HG03520 (cell line): ENCODE results near the gene MAMSTR.
"Not testable (repeated sequence)": the region's sequence is repeated elsewhere in the genome, so short reads cannot be mapped to it uniquely, and the experiment has no call there.

Source experiments
- ATAC-seq: cut with Tn5 transposase; IDR thresholded peaks from one replicate; pipeline ENCODE4 v1.9.1; 2021; ENCODE audit warnings: mild to moderate bottlenecking, moderate library complexity; ENCODE audit not compliant: unreplicated experiment

MAMSTR gene

DNA sequence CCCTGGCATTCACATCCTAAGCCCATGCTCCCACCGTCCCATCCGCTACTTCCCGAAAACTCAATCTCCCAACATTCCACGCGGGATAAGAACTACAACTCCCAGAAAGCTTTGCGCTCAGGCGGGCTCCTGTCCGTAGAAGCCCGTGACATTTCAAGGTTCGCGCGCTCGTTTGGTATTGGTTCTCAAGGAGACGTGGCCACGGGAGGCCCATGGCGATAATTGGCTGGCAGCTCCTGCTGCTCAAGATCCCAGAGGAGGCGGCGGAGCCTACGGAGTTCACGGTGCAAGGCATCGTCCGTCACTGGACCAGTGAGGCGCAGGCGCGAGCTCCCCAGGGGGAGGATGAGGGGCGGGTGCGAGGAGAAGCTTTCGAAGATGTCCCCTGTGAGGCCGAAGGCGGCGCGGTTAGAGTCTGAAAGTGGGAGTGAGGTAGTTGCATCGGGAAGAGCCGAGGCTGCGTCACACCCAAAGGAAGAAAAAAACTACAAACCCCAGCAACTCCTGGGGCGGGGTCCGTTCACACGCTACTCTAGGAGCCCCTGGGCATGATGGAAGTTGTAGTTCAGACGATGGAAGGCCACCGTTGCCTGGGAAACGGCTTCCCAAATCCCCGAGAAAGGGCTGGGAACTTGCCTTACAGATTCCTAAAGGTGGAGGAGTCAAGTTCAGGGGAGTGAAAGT, 1.2 kb upstream of the MAMSTR start:
- ATAC-seq: peak; percentile 67

GRCh38 chr19:48720251-48720612, 707 bp upstream of the MAMSTR start:
- no peak for ATAC-seq

GRCh38 chr19:48718711-48719231, 754 bp downstream of the MAMSTR start:
- no peak for ATAC-seq

DNA sequence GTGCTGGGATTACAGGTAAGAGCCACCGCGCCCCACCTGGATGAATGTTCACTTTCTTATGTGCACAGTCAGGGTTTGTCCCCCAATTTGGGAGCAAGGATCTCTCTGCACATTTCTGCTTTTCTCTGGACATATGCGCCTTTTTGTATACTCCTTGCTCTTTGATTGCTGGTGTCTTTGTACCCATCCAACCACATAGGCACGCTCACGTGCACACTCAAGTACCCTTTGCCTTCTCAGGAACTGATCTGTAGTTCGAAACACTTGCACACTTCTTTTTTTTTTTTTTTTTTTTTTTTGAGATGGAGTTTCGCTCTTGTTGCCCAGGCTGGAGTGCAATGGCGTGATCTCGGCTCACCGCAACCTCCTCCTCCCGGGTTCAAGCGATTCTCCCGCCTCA, 1.4 kb downstream of the MAMSTR start:
- ATAC-seq: not testable (repeated sequence)

- ATAC-seq: no peak
These were observed 2.8 kb downstream of the MAMSTR start for GRCh38 chr19:48716562-48717291.

GRCh38 chr19:48715681-48716171, 3.8 kb downstream of the MAMSTR start:
- ATAC-seq: no peak

GRCh38 chr19:48714759-48715675, 4.5 kb downstream of the MAMSTR start:
- ATAC-seq: no peak

GRCh38 chr19:48713864-48714755, 5.4 kb downstream of the MAMSTR start:
- peak; percentile 81 for ATAC-seq

GRCh38 chr19:48713041-48713863, 6.3 kb downstream of the MAMSTR start:
- ATAC-seq: no peak

DNA sequence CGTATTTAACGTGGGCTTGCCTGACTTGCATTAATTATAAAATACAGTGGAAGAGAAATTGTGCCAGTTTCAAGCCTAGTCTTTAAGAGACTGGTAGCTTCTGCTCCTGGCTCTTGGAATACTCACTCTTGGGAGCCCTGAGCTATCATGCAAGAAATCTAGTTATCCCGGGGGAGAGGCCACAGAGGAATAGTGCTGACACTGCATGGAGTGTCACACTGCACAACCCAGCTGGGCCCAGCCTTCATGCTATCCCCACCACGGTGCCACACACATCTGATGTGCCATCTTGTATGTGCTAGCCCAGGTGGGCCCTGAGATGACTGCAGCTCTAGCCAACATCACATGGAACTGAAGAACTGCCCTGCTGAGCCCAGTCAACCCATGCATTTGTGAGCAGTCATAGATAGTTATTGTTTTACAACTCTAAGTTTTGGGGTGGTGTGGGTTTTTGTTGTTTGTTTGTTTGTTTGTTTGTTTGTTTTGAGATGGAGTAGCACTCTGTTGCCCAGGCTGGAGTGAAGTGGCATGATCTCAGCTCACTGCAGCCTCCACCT, 8.3 kb downstream of the MAMSTR start:
- no peak for ATAC-seq

- ATAC-seq: no peak
These were observed 11.1 kb downstream of the MAMSTR start for GRCh38 chr19:48708471-48708870.

- no peak for ATAC-seq
These were observed 14.1 kb downstream of the MAMSTR start for GRCh38 chr19:48705431-48705830.

- ATAC-seq: no peak
These were observed 16.2 kb downstream of the MAMSTR start for GRCh38 chr19:48703316-48703715.

DNA sequence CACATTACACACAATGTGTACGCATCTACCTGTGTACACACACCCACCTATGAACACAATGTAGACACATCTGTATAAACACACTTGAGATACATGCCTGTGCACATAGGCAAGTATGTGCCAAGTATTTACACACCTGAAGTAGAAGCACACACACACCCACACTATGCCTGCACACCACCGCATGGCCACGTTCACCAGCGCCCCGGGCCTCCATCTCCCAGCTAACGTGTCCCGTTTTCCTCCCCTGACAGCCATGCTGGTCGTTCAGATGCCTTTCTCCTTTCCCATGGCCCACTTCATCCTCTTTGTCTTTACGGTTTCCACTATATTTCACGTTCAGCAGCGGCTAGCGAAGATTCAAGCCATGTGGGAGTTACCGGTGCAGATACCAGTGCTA, 16.8 kb downstream of the MAMSTR start:
- ATAC-seq: no peak

GRCh38 chr19:48698046-48698445, 21.5 kb downstream of the MAMSTR start:
- ATAC-seq: no peak

DNA sequence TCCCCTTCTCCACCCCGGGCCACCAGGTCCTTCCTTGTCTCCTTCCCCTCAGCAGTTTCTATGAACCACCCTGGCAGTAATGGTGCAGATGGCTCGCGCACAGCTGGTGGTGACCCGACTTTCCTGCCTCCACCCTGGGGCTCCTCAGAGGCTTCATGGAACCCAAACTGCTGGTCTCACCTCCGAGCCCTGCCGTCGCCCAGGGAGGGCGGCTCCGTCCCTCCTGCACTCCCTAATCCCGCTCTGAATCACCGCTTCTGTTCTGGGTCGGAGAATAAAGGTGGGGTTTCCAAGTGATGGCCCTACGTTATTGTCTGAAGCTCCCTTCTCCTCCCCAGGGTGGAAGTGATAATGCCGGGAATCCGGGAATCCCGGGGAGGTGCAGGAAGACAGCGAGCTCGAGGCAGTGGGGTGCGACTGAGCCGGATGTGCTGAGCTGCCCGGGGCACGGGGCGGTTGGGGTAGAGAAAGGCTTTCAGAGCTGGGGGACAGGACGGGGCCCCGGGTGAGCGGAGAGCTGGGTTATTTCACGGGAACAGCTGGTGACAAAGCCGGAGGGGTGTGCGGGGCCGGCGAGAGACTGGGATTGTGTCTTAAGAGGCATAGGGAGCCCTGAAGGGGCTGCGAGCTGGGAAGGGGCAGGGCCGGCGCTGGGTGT, 23.0 kb downstream of the MAMSTR start:
- no peak for ATAC-seq

DNA sequence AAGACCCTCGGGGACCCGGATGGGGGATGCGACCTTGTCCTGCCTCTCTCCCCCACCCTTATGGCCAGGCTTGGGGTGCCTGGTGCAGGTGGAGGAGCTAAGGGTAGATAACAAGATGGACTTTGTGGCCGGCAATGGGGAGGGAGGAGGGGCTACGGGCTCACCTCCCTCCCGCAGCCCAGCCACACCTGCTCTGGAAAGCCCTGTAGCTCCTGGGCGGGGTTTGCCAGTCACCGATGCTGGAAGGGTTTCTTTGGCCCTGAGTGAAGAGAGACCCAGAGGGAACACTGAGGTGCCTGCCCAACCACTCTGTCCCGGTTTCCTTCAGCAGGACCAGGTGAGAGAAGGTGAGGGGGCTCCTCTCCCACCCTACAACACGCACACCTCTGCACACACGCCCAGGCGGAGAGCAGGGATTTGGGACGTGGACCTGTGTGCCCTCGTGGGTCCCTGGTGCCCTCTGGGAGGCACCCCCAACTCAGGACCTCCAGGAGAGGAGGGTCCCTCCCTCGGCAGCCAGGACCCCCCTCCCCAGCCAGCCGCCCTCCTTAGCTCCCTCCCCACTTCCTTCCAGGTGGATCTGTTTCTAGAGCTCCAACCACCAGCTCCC, 23.7 kb downstream of the MAMSTR start, which contains the start of gene FUT2:
Gene FUT2 (plus strand): TSS at position 229 of the 610 bp plus-strand sequence. CDS start 6,986 bp downstream, outside the sequence.
- ATAC-seq: no peak

- not testable (repeated sequence) for ATAC-seq
These were observed 25.9 kb downstream of the MAMSTR start for GRCh38 chr19:48693629-48694028.
